K562 (cell line): ENCODE data around the gene PMPCA. TPM values are rescaled to one million over a fixed set of nuclear protein-coding genes. Genes with fewer than 3 reads are reported as not detected.

Experiments
- ATAC-seq: fragments of 200-7000 bp; cut with Tn5 transposase; 3 replicates; pipeline ENCODE4 v1.9.1; 2020; ENCODE audit warnings: moderate library complexity
- BruUV-seq: library from RNA; stranded (reverse); fragments of 400-500 nt; replicated peaks from 2 replicates; lab custom pipeline; 2021; lab: Mats Ljungman, UMichigan
- CTCF ChIA-PET: fragments of 300-600 bp; formaldehyde crosslinking; extraction: SDS; loops from one replicate; lab custom pipeline; 2021; ENCODE audit warnings: low intra/inter-chr PET ratio; lab: Yijun Ruan, JAX
- POLR2A ChIA-PET: fragments of 300-600, 350-650 bp; sonication (Branson Sonifier 250); formaldehyde crosslinking; extraction: SDS; loops from one replicate; lab custom pipeline; 2021; ENCODE audit warnings: antibody characterized with exemption, inconsistent platforms; lab: Yijun Ruan, JAX
- DNase-seq, 4 experiments: peaks; one replicate each; pipeline versions ENCODE4 v3.0.0 to v3.0.0-alpha.2; 2011 to 2018; ENCODE audit warnings: low spot score in 3 of 4, mixed read lengths in 3 of 4; ENCODE audit errors: extremely low read depth in 1 of 4
- FAIRE-seq: peaks from 2 replicates; lab custom pipeline; 2011; peaks lifted over from hg19 to GRCh38; lab: Jason Lieb, UNC
- H2AFZ ChIP-seq: 2 replicates; pipeline ENCODE4 v1.6.0; 2011; ENCODE audit warnings: low read depth, low read length, control low read depth, inconsistent platforms
- H3K27ac ChIP-seq: fragments of 200-600 bp; 3 replicates; pipeline ENCODE4 v1.8.0; 2011; ENCODE audit warnings: low read depth, mild to moderate bottlenecking, control low read depth, inconsistent platforms, low read length, moderate library complexity, mixed read lengths; ENCODE audit errors: extremely low read depth
- H3K27me3 ChIP-seq, 2 experiments: fragments of 300-600 bp in 1 of 2; 2 replicates in 1 of 2; 3 replicates in 1 of 2; pipeline versions ENCODE4 v1.6.0 to v1.8.0; 2011; ENCODE audit warnings: inconsistent platforms in 2 of 2, low read length in 2 of 2, mild to moderate bottlenecking in 1 of 2, mixed read lengths in 1 of 2, moderate library complexity in 1 of 2; ENCODE audit not compliant: control insufficient read depth in 2 of 2, insufficient read depth in 2 of 2
- H3K36me3 ChIP-seq: fragments of 300-600 bp; 3 replicates; pipeline ENCODE4 v1.8.0; 2011; ENCODE audit warnings: mild to moderate bottlenecking, low read length, inconsistent platforms; ENCODE audit not compliant: control insufficient read depth, insufficient read depth
- H3K4me1 ChIP-seq, 2 experiments: fragments of 200-600 bp in 1 of 2; replicated peaks in 1 of 2; 2 replicates in 1 of 2; 3 replicates in 1 of 2; pipeline versions ENCODE4 v1.5.1 to v1.8.0; 2011; ENCODE audit warnings: inconsistent platforms in 2 of 2, low read length in 2 of 2, mild to moderate bottlenecking in 1 of 2, mixed read lengths in 1 of 2, moderate library complexity in 1 of 2; ENCODE audit not compliant: control insufficient read depth in 2 of 2, insufficient read depth in 2 of 2
- H3K4me2 ChIP-seq: 2 replicates; pipeline ENCODE4 v1.6.1; 2011; ENCODE audit warnings: low read length, control low read depth, inconsistent platforms, mixed read lengths; ENCODE audit not compliant: insufficient read depth
- H3K4me3 ChIP-seq: fragments of 200-600 bp; sonication (generic), shearing (Covaris generic); 2 replicates; pipeline ENCODE4 v1.5.1; 2016; ENCODE audit warnings: control low read depth, inconsistent platforms
- H3K79me2 ChIP-seq: fragments of 200-600 bp; 3 replicates; pipeline ENCODE4 v1.8.0; 2011; ENCODE audit warnings: low read length, inconsistent platforms; ENCODE audit not compliant: control insufficient read depth, insufficient read depth
- H3K9ac ChIP-seq, 2 experiments: 2 replicates each; pipeline versions ENCODE4 v1.6.0 to v1.6.1; 2011; ENCODE audit warnings: low read depth in 2 of 2, low read length in 2 of 2, control low read depth in 1 of 2, inconsistent platforms in 1 of 2, mild to moderate bottlenecking in 1 of 2, mixed read lengths in 1 of 2; ENCODE audit not compliant: insufficient read depth in 1 of 2
- H3K9me1 ChIP-seq: one replicate; pipeline ENCODE4 v1.6.0; 2011; ENCODE audit warnings: inconsistent platforms, mild to moderate bottlenecking, low read length, moderate library complexity; ENCODE audit not compliant: control insufficient read depth, insufficient read depth
- H3K9me3 ChIP-seq: replicated peaks from 2 replicates; pipeline ENCODE4 v1.5.1; 2011; ENCODE audit warnings: low read depth, low read length, inconsistent platforms; ENCODE audit not compliant: control insufficient read depth, insufficient read depth
- H4K20me1 ChIP-seq: replicated peaks from 2 replicates; pipeline ENCODE4 v1.6.1; 2011; ENCODE audit warnings: low read length, inconsistent platforms, mixed read lengths; ENCODE audit not compliant: control insufficient read depth, insufficient read depth
- E2F6 ChIP-seq, 2 experiments: IDR thresholded peaks; 2 replicates each; pipeline ENCODE4 v1.6.1; 2011; ENCODE audit warnings: borderline replicate concordance in 1 of 2, control low read depth in 1 of 2, low read depth in 1 of 2, low read length in 1 of 2, mild to moderate bottlenecking in 1 of 2, mixed read lengths in 1 of 2, moderate library complexity in 1 of 2; ENCODE audit not compliant: insufficient read depth in 1 of 2, insufficient read length in 1 of 2, poor library complexity in 1 of 2, severe bottlenecking in 1 of 2; ENCODE audit errors: extremely low read depth in 1 of 2
- NFE2 ChIP-seq: IDR thresholded peaks from 2 replicates; pipeline ENCODE4 v1.6.1; 2014; ENCODE audit warnings: antibody characterized with exemption, low read depth
- PML ChIP-seq: IDR thresholded peaks from 2 replicates; pipeline ENCODE4 v1.6.1; 2012; ENCODE audit warnings: low read length, inconsistent platforms
- ZBTB17 ChIP-seq: fragments of 450-650 bp; formaldehyde crosslinking; IDR thresholded peaks from 2 replicates; pipeline ENCODE4 v1.4.0; 2020; ENCODE audit warnings: mild to moderate bottlenecking
- ZNF347 ChIP-seq: fragments of 450-650 bp; formaldehyde crosslinking; IDR thresholded peaks from 2 replicates; pipeline ENCODE4 v1.4.0; 2020; ENCODE audit warnings: low read depth, mild to moderate bottlenecking, moderate library complexity
- ZNF398 ChIP-seq: fragments of 250-450 bp; sonication (Bioruptor Pico); IDR thresholded peaks from 2 replicates; pipeline ENCODE4 v1.8.0; 2021; ENCODE audit warnings: moderate library complexity, mild to moderate bottlenecking, inconsistent platforms
- ZNF586 ChIP-seq: fragments of 450-650 bp; formaldehyde crosslinking; conservative IDR thresholded peaks from 2 replicates; pipeline ENCODE4 v1.4.0; 2020; ENCODE audit warnings: mild to moderate bottlenecking, moderate library complexity
- WGBS: fragments of 100-300 bp; shearing (Covaris generic); methylation state at CpG from one replicate; pipeline ENCODE4 v1.1.6; 2016; ENCODE audit warnings: low coverage, mixed read lengths; ENCODE audit not compliant: insufficient coverage; ENCODE audit errors: missing lambda C conversion rate; 5-methylcytosine and 5-hydroxymethylcytosine counted together
- in situ Hi-C: fragments of 300-500 bp; cut with MboI; formaldehyde crosslinking; loops from 4 replicates; pipeline ENCODE4 v1.15.0; 2018; ENCODE audit warnings: inconsistent platforms, mixed read lengths
- intact Hi-C: fragments of 100-400 bp; cut with micrococcal nuclease; formaldehyde crosslinking; loops from 2 replicates; pipeline ENCODE4 v1.14.2; 2022
- polyA plus RNA-seq, 8 experiments: library from polyadenylated mRNA; depleted of rRNA in 4 of 8; stranded (reverse) in 5 of 8; unstranded in 3 of 8; fragments of >200 nt; fragmentation: Nextera tagmentation in 2 of 8; fragmentation: Illumina TruSeq in 1 of 8; extraction: Ambion mirVana in 2 of 8; extraction: Trizol in 1 of 8; gene quantifications; 2 replicates each; pipeline versions ENCODE4 v1.2.1 to v1.2.3, GENCODE V29; 2011 to 2014; ENCODE audit warnings: inconsistent platforms in 1 of 8, missing spikeins in 1 of 8
- total RNA-seq, 7 experiments: library from RNA; depleted of rRNA in 6 of 7; stranded (reverse); fragments of >200 nt in 6 of 7; fragmentation: Illumina TruSeq in 2 of 7; extraction: Trizol in 2 of 7; gene quantifications; 2 replicates each; pipeline versions ENCODE4 v1.2.1 to v1.2.3, GENCODE V29; 2011 to 2021; ENCODE audit warnings: low replicate concordance in 1 of 7
- TF ChIP-seq, protein P1 (sequence below): sonication (generic); formaldehyde crosslinking; IDR thresholded peaks from 2 replicates; pipeline ENCODE4 v1.8.0; 2022; ENCODE audit warnings: mild to moderate bottlenecking, missing genetic modification reagents

The PMPCA gene
- total and polyA plus RNA-seq, 9 of the 15 experiments (the other 6 are each of a cell fraction or from before 2014, with no cell fraction given) = 23.9 to 143 (median 86.6) TPM

- Histone ChIP-seq H4K20me1 (peaks cover 18% of the 10 kb centered on the region; the same call in 1 of the 2 replicates), H3K4me2 (no peak overlapping the region), H2AFZ (no peak overlapping the region), H3K9ac (no peak overlapping the region), H3K9me1 (peaks cover 10% of the 10 kb centered on the region), H3K27me3 (no peaks in the 10 kb centered on the region), H3K36me3 (peaks cover 52% of the 10 kb centered on the region; the same call in 1 of the 3 replicates), H3K27ac (no peak overlapping the region), H3K79me2 (peaks cover 49% of the 10 kb centered on the region), H3K4me3 (no peak overlapping the region), H3K4me1 (peaks cover 17 to 62% of the 10 kb centered on the region in 2 experiments), H3K9me3 (no peaks in the 10 kb centered on the region)
- DNase-seq (no peak), FAIRE-seq (no peak), ATAC-seq (no peak)
- POLR2A ChIA-PET = interaction anchor here (0.5 to 5.6 kb wide), 3 partner anchors 11 to 39 kb away, joined by 3 to 33 read pairs (median 3); no protein-coding TSS in a partner anchor
- TF ChIP-seq ZBTB17 (CRISPR knock-in tag) = no peak
- TF ChIP-seq, protein P1, sequence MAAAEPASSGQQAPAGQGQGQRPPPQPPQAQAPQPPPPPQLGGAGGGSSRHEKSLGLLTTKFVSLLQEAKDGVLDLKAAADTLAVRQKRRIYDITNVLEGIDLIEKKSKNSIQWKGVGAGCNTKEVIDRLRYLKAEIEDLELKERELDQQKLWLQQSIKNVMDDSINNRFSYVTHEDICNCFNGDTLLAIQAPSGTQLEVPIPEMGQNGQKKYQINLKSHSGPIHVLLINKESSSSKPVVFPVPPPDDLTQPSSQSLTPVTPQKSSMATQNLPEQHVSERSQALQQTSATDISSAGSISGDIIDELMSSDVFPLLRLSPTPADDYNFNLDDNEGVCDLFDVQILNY = no peak
- no peak for TF ChIP-seq NFE2
- no peak for TF ChIP-seq PML
- no peak for TF ChIP-seq ZNF347
- TF ChIP-seq E2F6 (IDR thresholded peaks at IDR 0.05; ENCODE audit: borderline replicate concordance in 1 of 2, extremely low read depth in 1 of 2, insufficient read depth in 1 of 2, insufficient read length in 1 of 2, low read depth in 1 of 2, low read length in 1 of 2, poor library complexity in 1 of 2, severe bottlenecking in 1 of 2) = no peak
- TF ChIP-seq ZNF398 = no peak
- no peak for TF ChIP-seq ZNF586 (CRISPR knock-in tag)
- WGBS = 90% methylated on average over 7 of the region's 17 CpGs
- in situ Hi-C loops (no loop called here), intact Hi-C loops (no loop called here)
- CTCF ChIA-PET = no interaction called here
- BruUV-seq = no TSS peak
Measured at GRCh38 chr9:136434580-136435169, 24.2 kb downstream of the PMPCA start.
